H54 (cell line): Measurements from ENCODE around the gene PSME3IP1.

Experiments
- DNase-seq: peaks from one replicate; pipeline ENCODE4 v3.0.0; 2011; ENCODE audit warnings: low spot score, mixed read lengths; ENCODE audit not compliant: insufficient read length
- FAIRE-seq: peaks from 3 replicates; lab custom pipeline; 2011; peaks lifted over from hg19 to GRCh38; lab: Jason Lieb, UNC
- POLR2A ChIP-seq: IDR thresholded peaks from 2 replicates; pipeline ENCODE4 v1.6.1; 2011; ENCODE audit warnings: low read depth, mild to moderate bottlenecking, low read length

PSME3IP1 gene

DNA sequence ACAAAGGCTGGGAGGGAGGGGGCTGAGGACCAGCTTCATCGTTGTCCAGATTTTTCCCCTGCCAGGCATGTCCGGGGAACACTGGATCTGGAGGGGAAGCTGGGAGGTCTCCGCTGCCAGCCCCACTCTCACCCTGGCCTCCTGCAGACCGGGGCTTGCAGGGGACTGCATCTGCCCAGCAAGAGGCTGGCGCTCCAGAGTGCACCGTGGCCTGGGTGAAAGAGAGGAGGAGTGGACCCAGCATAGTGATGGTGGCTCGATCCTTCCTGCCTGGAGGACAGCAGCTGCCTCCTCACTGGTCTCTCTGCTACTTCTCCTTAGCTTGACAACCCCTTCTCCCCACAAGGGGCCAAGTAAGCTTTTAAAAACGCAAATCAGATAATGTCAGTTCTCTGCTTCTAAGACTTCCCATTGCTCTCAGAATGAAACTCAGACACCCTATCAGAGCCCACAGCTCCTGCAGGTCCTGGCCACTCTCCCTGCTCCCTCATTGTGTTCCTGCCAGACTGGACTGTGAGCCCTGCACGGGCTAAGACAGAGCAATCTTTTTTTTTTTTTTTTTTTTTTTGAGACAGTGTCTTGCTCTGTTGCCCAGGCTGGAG, 78.4 kb downstream of the PSME3IP1 start:
- TF ChIP-seq POLR2A: no peak
- FAIRE-seq (no peak), DNase-seq (no peak)

DNA sequence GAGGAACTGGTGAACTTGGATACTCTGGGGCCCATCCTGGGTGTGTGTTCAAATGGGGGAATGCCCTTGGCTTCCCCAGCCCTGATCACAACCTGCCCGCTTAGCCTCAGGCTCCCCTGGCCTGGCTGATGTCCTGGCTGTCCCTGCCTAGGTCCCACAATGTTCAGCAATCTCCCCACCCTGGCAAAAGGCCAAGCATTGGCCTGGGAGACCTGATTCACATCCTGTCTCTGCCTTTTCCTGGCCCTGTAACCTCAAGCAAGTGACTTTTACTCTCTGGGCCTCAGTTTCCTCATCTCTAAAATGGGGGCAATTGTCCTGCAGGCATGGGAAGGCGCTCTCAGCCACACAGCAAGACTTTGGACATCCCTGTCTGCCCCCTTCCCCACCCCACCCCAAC, 79.1 kb downstream of the PSME3IP1 start:
- no peak for TF ChIP-seq POLR2A
- DNase-seq (no peak), FAIRE-seq (no peak)

DNA sequence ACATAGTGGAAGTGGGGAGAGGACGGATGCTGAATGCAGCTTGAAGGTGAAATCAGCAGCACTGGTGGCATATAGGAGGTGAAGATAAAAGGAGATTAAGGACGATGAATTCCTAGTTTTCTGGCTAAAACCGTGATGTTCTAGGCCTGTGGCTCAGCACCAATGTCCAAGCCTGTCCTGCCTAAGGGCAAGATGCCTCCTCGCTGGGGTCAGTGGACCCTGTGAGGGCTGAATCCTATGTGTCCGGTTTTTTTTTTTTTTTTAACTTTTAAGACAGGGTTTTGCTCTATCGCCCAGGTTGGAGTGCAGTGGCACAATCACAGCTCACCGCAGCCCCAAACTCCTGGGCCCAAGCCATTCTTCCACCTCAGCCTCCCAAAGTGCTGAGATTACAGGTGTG, 80.7 kb downstream of the PSME3IP1 start:
- no peak for FAIRE-seq

DNA sequence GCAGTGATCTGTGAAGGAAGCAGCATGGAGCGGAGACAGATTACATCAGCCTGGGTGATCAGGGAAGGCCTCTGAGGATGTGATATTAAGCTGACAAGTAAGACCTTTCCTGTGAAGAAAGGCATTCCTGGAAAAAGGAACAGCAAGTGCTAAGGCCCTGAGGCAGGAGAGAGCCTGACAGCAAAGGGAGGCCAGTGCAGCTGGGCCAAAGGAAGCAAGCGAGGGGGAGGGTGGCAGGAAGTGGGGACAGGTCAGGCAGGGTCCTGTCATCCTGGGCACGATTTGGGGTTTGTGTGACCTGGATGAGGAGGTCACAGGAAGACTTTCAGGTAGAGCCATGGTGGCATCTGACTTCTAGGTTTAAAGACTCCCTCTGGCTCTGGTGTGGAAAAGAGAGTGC, 81.1 kb downstream of the PSME3IP1 start:
- no peak for TF ChIP-seq POLR2A
- DNase-seq: no peak
- FAIRE-seq: no peak

More for the DNA sequence above, 80.7 kb downstream of the PSME3IP1 start:
- no peak for DNase-seq
- TF ChIP-seq POLR2A: no peak

DNA sequence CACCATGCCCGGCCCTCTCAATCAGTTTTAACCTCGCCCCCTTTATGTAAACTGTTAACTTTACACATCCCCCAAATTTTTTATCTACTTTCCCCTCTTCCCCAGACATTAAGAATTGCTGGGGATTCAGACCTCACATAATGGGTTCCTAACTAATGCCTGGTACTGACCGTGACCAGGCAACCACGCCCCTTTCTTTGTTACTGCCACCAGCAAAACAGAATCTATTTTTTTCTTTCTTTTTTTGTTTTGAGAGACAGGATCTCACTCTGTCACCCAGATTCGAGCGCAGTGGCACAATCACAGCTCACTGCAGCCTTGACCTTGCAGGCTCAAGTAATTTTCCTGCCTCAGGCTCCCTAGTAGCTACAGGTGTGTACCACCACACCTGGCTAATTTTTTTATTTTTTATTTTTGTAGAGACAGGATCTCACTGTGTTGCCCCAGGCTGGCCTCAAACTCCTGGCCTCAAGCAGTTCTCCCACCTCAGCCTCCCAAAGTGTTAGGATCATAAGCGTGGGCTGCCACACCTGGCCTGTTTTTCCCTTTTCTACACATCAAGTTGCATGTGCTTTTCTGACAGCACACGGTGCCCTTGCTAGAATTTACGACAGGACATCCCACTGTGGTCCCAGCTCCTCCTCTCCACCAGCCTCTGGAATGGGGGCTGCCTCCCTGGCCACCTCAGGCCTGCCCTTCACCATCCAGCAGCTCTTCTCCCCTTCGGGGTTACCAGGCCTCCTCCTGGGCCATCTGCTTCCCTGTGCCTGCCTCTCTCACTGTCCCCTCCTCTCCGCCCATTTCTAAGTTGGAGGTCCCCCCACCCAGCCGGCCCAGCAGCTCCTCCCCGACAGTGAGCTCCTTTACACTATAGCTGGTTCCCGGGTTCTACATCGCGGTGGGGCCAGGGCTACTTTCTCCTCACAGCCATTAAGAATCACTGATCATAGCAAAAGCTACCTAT, 82.7 kb downstream of the PSME3IP1 start:
- no peak for TF ChIP-seq POLR2A
- no peak for DNase-seq

More for the DNA sequence above, 82.7 kb downstream of the PSME3IP1 start:
- no peak for FAIRE-seq
